Measurements from ENCODE around the gene HS3ST4. TPM values are rescaled to one million over a fixed set of nuclear protein-coding genes. Genes with fewer than 3 reads are reported as not detected.

Gene HS3ST4
- total and polyA plus RNA-seq, 2 of the 4 experiments (the other 2 are of a cell fraction): not detected

GRCh38 chr16:25828510-25828909 is 136.8 kb downstream of the HS3ST4 start:
- Histone ChIP-seq H3K27me3 (ENCODE audit: control insufficient read depth, insufficient read depth, low read length) (no peaks in the 10 kb centered on the region), H2BK5ac (ENCODE audit: low read depth, low read length, poor library complexity, severe bottlenecking) (no peak overlapping the region), H3K9me3 (ENCODE audit: control insufficient read depth, insufficient read depth, low read length) (no peaks in the 10 kb centered on the region), H3K56ac (ENCODE audit: extremely low read depth, insufficient read depth, low read length) (no peak overlapping the region), H2BK20ac (ENCODE audit: low read depth, low read length) (no peak overlapping the region), H3K36me3 (ENCODE audit: control insufficient read depth, insufficient read depth, low read length) (no peaks in the 10 kb centered on the region), H2BK120ac (ENCODE audit: low read depth, low read length) (no peak overlapping the region), H3K79me1 (ENCODE audit: low read depth in 1 of 2, low read length in 2 of 2) (no peaks in the 10 kb centered on the region), H3K4me2 (ENCODE audit: low read depth, low read length) (no peak overlapping the region), H3K9me1 (ENCODE audit: insufficient read depth, low read length) (no peaks in the 10 kb centered on the region), H3K27ac (ENCODE audit: insufficient read depth, low read length) (no peak overlapping the region), H2AK9ac (replicated peaks; ENCODE audit: low read depth, low read length, poor library complexity) (no peak overlapping the region), H3K14ac (replicated peaks; ENCODE audit: low read depth, low read length) (no peak overlapping the region), H3K4me1 (ENCODE audit: control insufficient read depth, insufficient read depth, low read length) (no peaks in the 10 kb centered on the region), H4K91ac (ENCODE audit: insufficient read depth, low read depth, low read length) (no peak overlapping the region), H3K23ac (ENCODE audit: low read depth, low read length) (no peak overlapping the region), H3K4ac (ENCODE audit: low read depth, low read length) (no peak overlapping the region), H3K18ac (ENCODE audit: low read depth, low read length) (no peak overlapping the region), H4K20me1 (ENCODE audit: insufficient read depth, low read length) (no peaks in the 10 kb centered on the region), H3K4me3 (ENCODE audit: insufficient read depth, low read depth, low read length) (no peak overlapping the region), H4K5ac (ENCODE audit: low read depth, low read length) (no peak overlapping the region), H2BK15ac (ENCODE audit: low read depth, low read length) (no peak overlapping the region), H4K8ac (ENCODE audit: low read depth in 2 of 2, low read length in 2 of 2) (no peak overlapping the region), H3K9ac (ENCODE audit: low read depth, low read length) (no peak overlapping the region), H2AFZ (replicated peaks; ENCODE audit: low read length, poor library complexity) (no peak overlapping the region), H2AK5ac (ENCODE audit: low read depth, low read length) (no peak overlapping the region)
- no TSS peak for BruUV-seq (replicated peaks)
- no CpG with 5 or more reads among the region's 3 CpGs for WGBS, 2 experiments (ENCODE audit: extremely low coverage in 2 of 2, insufficient read length in 1 of 2)
- ATAC-seq (ENCODE audit: low read depth): no peak
- ChIA-PET POLR2A (ENCODE audit: unreplicated experiment) (no interaction called here), CTCF (no interaction called here)
- TF ChIP-seq SMC3 (IDR thresholded peaks at IDR 0.05; ENCODE audit: low read depth, low read length): no peak
- no peak for TF ChIP-seq POLR2A (IDR thresholded peaks at IDR 0.05; ENCODE audit: low read depth, low read length)
- TF ChIP-seq CEBPB (IDR thresholded peaks at IDR 0.05; ENCODE audit: low read depth, low read length): no peak
- TF ChIP-seq RFX5 (IDR thresholded peaks at IDR 0.05; ENCODE audit: low read depth, low read length): no peak
- no peak for TF ChIP-seq ELK1 (IDR thresholded peaks at IDR 0.05; ENCODE audit: borderline replicate concordance, low read depth, low read length)
- TF ChIP-seq CTCF (conservative IDR thresholded peaks at IDR 0.05; ENCODE audit: low read depth, low read length): no peak
- no peak for TF ChIP-seq BHLHE40 (IDR thresholded peaks at IDR 0.05; ENCODE audit: low read depth, low read length)
- no peak for TF ChIP-seq MAFK (IDR thresholded peaks at IDR 0.05; ENCODE audit: low read depth, low read length)
- TF ChIP-seq RCOR1 (IDR thresholded peaks at IDR 0.05; ENCODE audit: insufficient replicate concordance, low read length): no peak
- no peak for TF ChIP-seq MAZ (IDR thresholded peaks at IDR 0.05; ENCODE audit: borderline replicate concordance, low read depth, low read length)
- TF ChIP-seq NFE2L2 (IDR thresholded peaks at IDR 0.05; ENCODE audit: low read depth, low read length): no peak
- no peak for TF ChIP-seq MXI1 (IDR thresholded peaks at IDR 0.05; ENCODE audit: borderline replicate concordance, low read depth, low read length)
- TF ChIP-seq FOS (IDR thresholded peaks at IDR 0.05; ENCODE audit: low read depth, low read length): no peak
- no peak for TF ChIP-seq CHD1 (IDR thresholded peaks at IDR 0.05; ENCODE audit: low read depth, low read length)
- TF ChIP-seq RAD21 (IDR thresholded peaks at IDR 0.05; ENCODE audit: low read length): no peak
- no peak for TF ChIP-seq USF2 (IDR thresholded peaks at IDR 0.05; ENCODE audit: low read depth, low read length)
- dilution Hi-C loops (cut with HindIII; ENCODE audit: low sequenced_read_pairs, unreplicated experiment) (no loop called here), intact Hi-C loops (cut with micrococcal nuclease) (no loop called here), in situ Hi-C loops (cut with MboI; ENCODE audit: low sequenced_read_pairs) (loop anchor here (25.0 kb wide), 2 partner anchors 1559 to 1634 kb away; no protein-coding TSS in a partner anchor)
- DNase-seq: no peak

Data from IMR-90 (cell line).